SU-DHL-6 (cell line): ENCODE results near the gene EML2.
A peak's percentile ranks its signal among the peaks of the same experiment; 100 is the strongest.

Experiments used
- H2AFZ ChIP-seq: fragments of 200-600 bp; sonication (generic); 2 replicates; pipeline ENCODE4 v1.6.1; 2014; ENCODE audit warnings: low read depth, mild to moderate bottlenecking, moderate library complexity, mixed read lengths, antibody characterized with exemption, low read length; ENCODE audit not compliant: severe bottlenecking
- H3F3A ChIP-seq: fragments of 200-600 bp; shearing (Covaris generic); 2 replicates; pipeline ENCODE4 v1.6.0; 2016; ENCODE audit warnings: antibody characterized with exemption, mild to moderate bottlenecking; ENCODE audit not compliant: insufficient read depth
- H3K27ac ChIP-seq: fragments of 200-600 bp; sonication (generic); 2 replicates; pipeline ENCODE4 v1.5.1; 2016; ENCODE audit warnings: low read depth, mild to moderate bottlenecking, low read length, moderate library complexity, mixed read lengths
- H3K27me3 ChIP-seq: fragments of 200-600 bp; sonication (generic), shearing (Covaris generic); 2 replicates; pipeline ENCODE4 v1.6.0; 2014; ENCODE audit warnings: mild to moderate bottlenecking, low read length
- H3K36me3 ChIP-seq: fragments of 200-600 bp; sonication (generic); 2 replicates; pipeline ENCODE4 v1.6.1; 2014; ENCODE audit warnings: mild to moderate bottlenecking, low read length, mixed read lengths
- H3K4me2 ChIP-seq: fragments of 300-600, 200-600 bp; shearing (Covaris generic), sonication (generic); 2 replicates; pipeline ENCODE4 v1.6.0; 2014; ENCODE audit warnings: low read length, low read depth, mild to moderate bottlenecking; ENCODE audit not compliant: poor library complexity, severe bottlenecking
- H3K4me3 ChIP-seq: fragments of 200-600 bp; sonication (generic); 2 replicates; pipeline ENCODE4 v1.5.1; 2014; ENCODE audit warnings: antibody characterized with exemption, low read length, mild to moderate bottlenecking, mixed read lengths; ENCODE audit not compliant: insufficient read depth, poor library complexity, severe bottlenecking
- H3K79me2 ChIP-seq: fragments of 200-600 bp; sonication (generic); 2 replicates; pipeline ENCODE4 v1.6.1; 2014; ENCODE audit warnings: mild to moderate bottlenecking, low read length, moderate library complexity; ENCODE audit not compliant: insufficient read depth
- H3K9ac ChIP-seq: fragments of 200-600 bp; sonication (generic); 2 replicates; pipeline ENCODE4 v1.7.0; 2014; ENCODE audit warnings: mild to moderate bottlenecking, low read length
- H3K9me2 ChIP-seq: fragments of 200-600 bp; sonication (generic); replicated peaks from 2 replicates; pipeline ENCODE4 v1.6.1; 2014; ENCODE audit warnings: low read length; ENCODE audit not compliant: insufficient read depth
- H3K9me3 ChIP-seq: fragments of 200-600 bp; sonication (generic); 2 replicates; pipeline ENCODE4 v1.6.1; 2014; ENCODE audit warnings: low read length, mixed read lengths; ENCODE audit not compliant: insufficient read depth
- H4K20me1 ChIP-seq: fragments of 200-600 bp; sonication (generic); 2 replicates; pipeline ENCODE4 v1.6.1; 2014; ENCODE audit warnings: low read depth, mild to moderate bottlenecking, antibody characterized with exemption, low read length, moderate library complexity, mixed read lengths
- CTCF ChIP-seq: fragments of 200-600 bp; sonication (generic); IDR thresholded peaks from one replicate; pipeline ENCODE4 v1.5.1; 2017; ENCODE audit warnings: antibody characterized with exemption, mild to moderate bottlenecking, low read length, moderate library complexity; ENCODE audit not compliant: insufficient read depth, poor library complexity, severe bottlenecking
- EZH2phosphoT487 ChIP-seq: fragments of 200-600 bp; sonication (generic), shearing (Covaris generic); conservative IDR thresholded peaks from 2 replicates; pipeline ENCODE4 v1.6.1; 2018; ENCODE audit warnings: mild to moderate bottlenecking, antibody characterized with exemption, low read length, moderate library complexity, mixed read lengths

The EML2 gene

GRCh38 chr19:45585158-45585577 is 54.0 kb downstream of the EML2 start:
- no peak for TF ChIP-seq CTCF
- TF ChIP-seq EZH2phosphoT487: no peak
- no peaks in the 10 kb centered on the region for H3F3A ChIP-seq
- peaks cover 23% of the 10 kb centered on the region for H3K79me2 ChIP-seq
- H3K9me2 ChIP-seq: no peaks in the 10 kb centered on the region
- peak overlapping the region; percentile 55 for H3K27ac ChIP-seq
- no peaks in the 10 kb centered on the region for H3K36me3 ChIP-seq
- peak overlapping the region; percentile 78 for H3K4me2 ChIP-seq
- peak overlapping the region; percentile 57 for H3K4me3 ChIP-seq
- peak overlapping the region; percentile 93 for H3K9ac ChIP-seq
- H4K20me1 ChIP-seq: no peaks in the 10 kb centered on the region
- H2AFZ ChIP-seq: peak overlapping the region; percentile 83
- H3K27me3 ChIP-seq: no peaks in the 10 kb centered on the region
- H3K9me3 ChIP-seq: no peaks in the 10 kb centered on the region

- Histone ChIP-seq H3K27ac (peak within 1 kb of the TSS; percentile 83), H3K27me3 (no peaks in the 10 kb centered on the region), H3K9me3 (no peaks in the 10 kb centered on the region), H3F3A (no peaks in the 10 kb centered on the region), H3K9ac (peak within 1 kb of the TSS; percentile 93), H4K20me1 (no peaks in the 10 kb centered on the region), H3K4me2 (peak within 1 kb of the TSS; percentile 78), H3K4me3 (peak within 1 kb of the TSS; percentile 100), H3K9me2 (no peaks in the 10 kb centered on the region), H3K79me2 (peaks cover 23% of the 10 kb centered on the region), H3K36me3 (no peaks in the 10 kb centered on the region), H2AFZ (peak within 1 kb of the TSS; percentile 83)
- TF ChIP-seq CTCF: no peak
- no peak for TF ChIP-seq EZH2phosphoT487
Measured at GRCh38 chr19:45584332-45585157, 54.7 kb downstream of the EML2 start, which contains the start of gene OPA3. Gene OPA3, minus strand, starts transcription at chr19:45584802. Its CDS starts 38 bp downstream, at chr19:45584764.

- Histone ChIP-seq H3F3A (no peaks in the 10 kb centered on the region), H3K9me2 (no peaks in the 10 kb centered on the region), H3K27ac (no peak overlapping the region), H3K36me3 (no peaks in the 10 kb centered on the region), H3K9me3 (no peaks in the 10 kb centered on the region), H4K20me1 (no peaks in the 10 kb centered on the region), H2AFZ (no peak overlapping the region), H3K27me3 (no peaks in the 10 kb centered on the region), H3K4me2 (no peak overlapping the region), H3K9ac (no peak overlapping the region), H3K79me2 (peaks cover 33% of the 10 kb centered on the region), H3K4me3 (no peak overlapping the region)
- TF ChIP-seq CTCF: no peak
- TF ChIP-seq EZH2phosphoT487: no peak
Measured at GRCh38 chr19:45581576-45581975, 57.6 kb downstream of the EML2 start.
